ENCODE data around the gene PRORP. TPM values are rescaled to one million over a fixed set of nuclear protein-coding genes. Genes with fewer than 3 reads are reported as not detected.

The PRORP gene
- total and polyA plus RNA-seq, 2 donors (not counting 3 experiments of a cell fraction or from before 2014, with no cell fraction given): 28.8 to 36.9 TPM

GRCh38 chr14:35144029-35144428 lies 21.7 kb downstream of the PRORP start:
- Histone ChIP-seq H3K9ac (replicated peaks; ENCODE audit: extremely low read depth, insufficient read depth, low read length) (no peak overlapping the region), H3K4me2 (ENCODE audit: insufficient read depth, low read length) (no peak overlapping the region), H2AFZ (ENCODE audit: low read depth, low read length) (no peak overlapping the region), H3K27me3 (ENCODE audit: control insufficient read depth in 2 of 2, insufficient read depth in 2 of 2, low read length in 2 of 2) (no peaks in the 10 kb centered on the region), H4K20me1 (replicated peaks; ENCODE audit: control insufficient read depth, extremely low read depth, insufficient read depth, low read length) (no peaks in the 10 kb centered on the region), H3K9me3 (replicated peaks; ENCODE audit: control insufficient read depth, insufficient read depth, low read length) (no peaks in the 10 kb centered on the region), H3K9me1 (replicated peaks; ENCODE audit: control insufficient read depth, extremely low read depth, insufficient read depth, low read length) (no peaks in the 10 kb centered on the region), H3K27ac (ENCODE audit: insufficient read depth, low read depth, low read length) (no peak overlapping the region), H3K4me3 (replicated peaks in 1 of 3; ENCODE audit: insufficient read depth in 1 of 3, low read depth in 1 of 3, low read length in 3 of 3) (no peak overlapping the region), H3K79me2 (ENCODE audit: control insufficient read depth, insufficient read depth, low read length) (peaks cover 2% of the 10 kb centered on the region), H3K36me3 (ENCODE audit: control insufficient read depth in 2 of 2, extremely low read depth in 1 of 2, insufficient read depth in 2 of 2, low read length in 2 of 2) (no peaks in the 10 kb centered on the region), H3K4me1 (ENCODE audit: control insufficient read depth, extremely low read depth, insufficient read depth, low read length) (no peaks in the 10 kb centered on the region)
- no TSS peak for BruUV-seq (replicated peaks)
- TF ChIP-seq, protein P1, sequence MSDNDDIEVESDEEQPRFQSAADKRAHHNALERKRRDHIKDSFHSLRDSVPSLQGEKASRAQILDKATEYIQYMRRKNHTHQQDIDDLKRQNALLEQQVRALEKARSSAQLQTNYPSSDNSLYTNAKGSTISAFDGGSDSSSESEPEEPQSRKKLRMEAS (IDR thresholded peaks at IDR 0.05; ENCODE audit: insufficient read depth, insufficient read length): no peak
- TF ChIP-seq POLR2A (IDR thresholded peaks at IDR 0.05; ENCODE audit: low read depth, low read length): no peak
- TF ChIP-seq, protein P2, sequence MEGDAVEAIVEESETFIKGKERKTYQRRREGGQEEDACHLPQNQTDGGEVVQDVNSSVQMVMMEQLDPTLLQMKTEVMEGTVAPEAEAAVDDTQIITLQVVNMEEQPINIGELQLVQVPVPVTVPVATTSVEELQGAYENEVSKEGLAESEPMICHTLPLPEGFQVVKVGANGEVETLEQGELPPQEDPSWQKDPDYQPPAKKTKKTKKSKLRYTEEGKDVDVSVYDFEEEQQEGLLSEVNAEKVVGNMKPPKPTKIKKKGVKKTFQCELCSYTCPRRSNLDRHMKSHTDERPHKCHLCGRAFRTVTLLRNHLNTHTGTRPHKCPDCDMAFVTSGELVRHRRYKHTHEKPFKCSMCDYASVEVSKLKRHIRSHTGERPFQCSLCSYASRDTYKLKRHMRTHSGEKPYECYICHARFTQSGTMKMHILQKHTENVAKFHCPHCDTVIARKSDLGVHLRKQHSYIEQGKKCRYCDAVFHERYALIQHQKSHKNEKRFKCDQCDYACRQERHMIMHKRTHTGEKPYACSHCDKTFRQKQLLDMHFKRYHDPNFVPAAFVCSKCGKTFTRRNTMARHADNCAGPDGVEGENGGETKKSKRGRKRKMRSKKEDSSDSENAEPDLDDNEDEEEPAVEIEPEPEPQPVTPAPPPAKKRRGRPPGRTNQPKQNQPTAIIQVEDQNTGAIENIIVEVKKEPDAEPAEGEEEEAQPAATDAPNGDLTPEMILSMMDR (IDR thresholded peaks at IDR 0.05; ENCODE audit: extremely low read depth in 1 of 2, insufficient read depth in 1 of 2, low read depth in 1 of 2, low read length in 2 of 2): no peak
- ChIA-PET POLR2A (no interaction called here), CTCF (interaction anchor here (0.8 to 1.3 kb wide), 4 partner anchors 12 to 543 kb away, joined by 3 to 6 read pairs (median 4); no protein-coding TSS in a partner anchor)
- dilution Hi-C loops (cut with MboI; ENCODE audit: extremely low pct_ligation_motif_present, low sequenced_read_pairs) (no loop called here), intact Hi-C loops (cut with micrococcal nuclease) (no loop called here)
- FAIRE-seq: no peak
- DNase-seq (ENCODE audit: low read depth, low spot score): no peak

DNA sequence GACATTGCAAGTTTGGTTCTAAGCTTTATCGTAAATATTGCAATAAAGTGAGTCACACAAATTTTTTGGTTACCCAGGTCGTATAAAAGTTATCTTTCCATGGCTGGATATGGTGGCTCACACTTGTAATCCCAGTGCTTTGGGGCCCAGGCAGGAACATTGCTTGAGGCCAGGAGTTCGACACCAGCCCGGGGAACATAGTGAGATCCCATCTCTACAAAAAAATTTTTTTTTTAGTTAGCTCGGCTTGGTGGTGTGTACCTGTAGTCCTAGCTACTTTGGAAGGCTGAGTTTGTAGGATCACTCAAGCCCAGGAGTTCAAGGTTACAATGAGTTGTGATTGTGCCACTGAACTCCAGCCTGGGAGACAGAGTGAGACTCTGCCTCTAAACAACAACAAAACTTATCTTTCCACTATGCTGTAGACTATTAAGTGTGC lies 24.4 kb downstream of the PRORP start:
- BruUV-seq (replicated peaks): no TSS peak
- intact Hi-C loops (cut with micrococcal nuclease) (no loop called here), dilution Hi-C loops (cut with MboI; ENCODE audit: extremely low pct_ligation_motif_present, low sequenced_read_pairs) (no loop called here)
- Histone ChIP-seq H2AFZ (ENCODE audit: low read depth, low read length) (no peak overlapping the region), H3K9me1 (replicated peaks; ENCODE audit: control insufficient read depth, extremely low read depth, insufficient read depth, low read length) (no peaks in the 10 kb centered on the region), H3K27me3 (ENCODE audit: control insufficient read depth in 2 of 2, insufficient read depth in 2 of 2, low read length in 2 of 2) (no peaks in the 10 kb centered on the region), H3K4me3 (replicated peaks in 1 of 3; ENCODE audit: insufficient read depth in 1 of 3, low read depth in 1 of 3, low read length in 3 of 3) (no peak overlapping the region), H3K9me3 (replicated peaks; ENCODE audit: control insufficient read depth, insufficient read depth, low read length) (no peaks in the 10 kb centered on the region), H3K36me3 (ENCODE audit: control insufficient read depth in 2 of 2, extremely low read depth in 1 of 2, insufficient read depth in 2 of 2, low read length in 2 of 2) (no peaks in the 10 kb centered on the region), H3K79me2 (ENCODE audit: control insufficient read depth, insufficient read depth, low read length) (no peaks in the 10 kb centered on the region), H4K20me1 (replicated peaks; ENCODE audit: control insufficient read depth, extremely low read depth, insufficient read depth, low read length) (no peaks in the 10 kb centered on the region), H3K4me1 (ENCODE audit: control insufficient read depth, extremely low read depth, insufficient read depth, low read length) (no peaks in the 10 kb centered on the region), H3K27ac (ENCODE audit: insufficient read depth, low read depth, low read length) (no peak overlapping the region), H3K9ac (replicated peaks; ENCODE audit: extremely low read depth, insufficient read depth, low read length) (no peak overlapping the region), H3K4me2 (ENCODE audit: insufficient read depth, low read length) (no peak overlapping the region)
- CTCF ChIA-PET: interaction anchor here (1.5 kb wide), 3 partner anchors 13 to 672 kb away, joined by 3 to 4 read pairs (median 4); no protein-coding TSS in a partner anchor
- FAIRE-seq (no peak), DNase-seq (ENCODE audit: low read depth, low spot score) (no peak)
- POLR2A ChIA-PET: no interaction called here
- TF ChIP-seq MYC (IDR thresholded peaks at IDR 0.05; ENCODE audit: low read depth, low read length) (no peak), FOS (IDR thresholded peaks at IDR 0.05; ENCODE audit: borderline replicate concordance, insufficient read depth, low read length) (no peak), JUN (IDR thresholded peaks at IDR 0.05; ENCODE audit: borderline replicate concordance, insufficient read depth, insufficient read length, low read depth) (no peak), POLR2AphosphoS5 (IDR thresholded peaks at IDR 0.05; ENCODE audit: insufficient read depth, low read depth, low read length) (no peak), GATA2 (IDR thresholded peaks at IDR 0.05; ENCODE audit: insufficient read depth, insufficient read length, low read depth, low read length) (no peak), EZH2 (IDR thresholded peaks at IDR 0.05; ENCODE audit: borderline replicate concordance, low read depth, low read length, severe bottlenecking) (no peak), POLR2A (IDR thresholded peaks at IDR 0.05; ENCODE audit: low read depth, low read length) (no peak)
- TF ChIP-seq, protein P2 (IDR thresholded peaks at IDR 0.05; ENCODE audit: extremely low read depth in 1 of 2, insufficient read depth in 1 of 2, low read depth in 1 of 2, low read length in 2 of 2): no peak
- TF ChIP-seq, protein P1 (IDR thresholded peaks at IDR 0.05; ENCODE audit: insufficient read depth, insufficient read length): no peak
